B cell (primary cell): ENCODE results near the gene KCNIP1. TPM values are rescaled to one million over a fixed set of nuclear protein-coding genes. Genes with fewer than 3 reads are reported as not detected.

ENCODE experiments used
- ATAC-seq: fragments of 200-7000 bp; cut with Tn5 transposase; one replicate; pipeline ENCODE4 v1.10.0; 2021; ENCODE audit warnings: low read depth, mild to moderate bottlenecking, moderate number of reproducible peaks, moderate library complexity
- CTCF ChIA-PET: fragments of 350-600 bp; sonication (Branson Sonifier 250); formaldehyde crosslinking; loops from one replicate; lab custom pipeline; 2021; ENCODE audit warnings: antibody characterized with exemption, inconsistent platforms; lab: Charles Lee
- POLR2A ChIA-PET: fragments of 350-600 bp; sonication (Branson Sonifier 250); formaldehyde crosslinking; loops from one replicate; lab custom pipeline; 2021; ENCODE audit warnings: antibody characterized with exemption; lab: Charles Lee
- DNase-seq: peaks from one replicate; pipeline ENCODE4 v3.0.0; 2013
- H2AFZ ChIP-seq: 2 replicates; pipeline ENCODE4 v1.6.1; 2012; ENCODE audit warnings: mild to moderate bottlenecking, low read depth, low read length; ENCODE audit not compliant: insufficient read depth, poor library complexity, severe bottlenecking
- H3K27ac ChIP-seq, 2 donors: 1 replicate in 1 of 2; 2 replicates in 1 of 2; pipeline ENCODE4 v1.5.1; 2012 to 2013; ENCODE audit warnings: low read length in 2 of 2, mild to moderate bottlenecking in 2 of 2, moderate library complexity in 1 of 2
- H3K27me3 ChIP-seq, 4 experiments: fragments of 200-600 bp in 1 of 4; sonication (generic) in 1 of 4; replicated peaks in 1 of 4; 1 replicate in 2 of 4; 2 replicates in 2 of 4; pipeline versions ENCODE4 v1.6.1 to v1.7.0; 2013 to 2016; ENCODE audit warnings: low read length in 3 of 4, mild to moderate bottlenecking in 2 of 4, mixed read lengths in 1 of 4, moderate library complexity in 1 of 4; ENCODE audit not compliant: insufficient read depth in 4 of 4, control insufficient read depth in 3 of 4; ENCODE audit errors: control extremely low read depth in 1 of 4
- H3K36me3 ChIP-seq, 2 experiments: replicated peaks in 1 of 2; 1 replicate in 1 of 2; 2 replicates in 1 of 2; pipeline versions ENCODE4 v1.6.1 to v1.7.1; 2013; ENCODE audit warnings: low read length in 1 of 2; ENCODE audit not compliant: insufficient read depth in 2 of 2, control insufficient read depth in 1 of 2; ENCODE audit errors: control extremely low read depth in 1 of 2, extremely low read depth in 1 of 2
- H3K4me1 ChIP-seq, 2 donors: fragments of 200-600 bp in 1 of 2; sonication (generic) in 1 of 2; 1 replicate in 1 of 2; 2 replicates in 1 of 2; pipeline versions ENCODE4 v1.5.1 to v1.6.1; 2013 to 2017; ENCODE audit warnings: low read length in 2 of 2; ENCODE audit not compliant: control insufficient read depth in 2 of 2, insufficient read depth in 2 of 2
- H3K4me2 ChIP-seq: replicated peaks from 2 replicates; pipeline ENCODE3; 2012; ENCODE audit warnings: mild to moderate bottlenecking, low read depth, low read length; ENCODE audit not compliant: poor library complexity, severe bottlenecking
- H3K4me3 ChIP-seq, 5 experiments: fragments of 200-600 bp in 1 of 5; sonication (generic) in 1 of 5; 1 replicate in 3 of 5; 2 replicates in 2 of 5; pipeline versions ENCODE4 v1.5.1 to v1.7.0; 2011 to 2016; ENCODE audit warnings: low read length in 4 of 5, mild to moderate bottlenecking in 4 of 5, low read depth in 2 of 5, control low read depth in 1 of 5, moderate library complexity in 1 of 5; ENCODE audit not compliant: insufficient read depth in 1 of 5; ENCODE audit errors: control extremely low read depth in 1 of 5, extremely low read depth in 1 of 5
- H3K79me2 ChIP-seq: fragments of 200-600 bp; sonication (generic); one replicate; pipeline ENCODE4 v1.6.0; 2016; ENCODE audit warnings: low read length; ENCODE audit not compliant: control insufficient read depth, insufficient read depth
- H3K9ac ChIP-seq: fragments of 200-600 bp; sonication (generic); 2 replicates; pipeline ENCODE4 v1.6.1; 2017; ENCODE audit warnings: mild to moderate bottlenecking, low read length, moderate library complexity
- H3K9me3 ChIP-seq, 3 donors: one replicate each; pipeline versions ENCODE4 v1.6.1 to v1.7.1; 2013; ENCODE audit warnings: low read length in 2 of 3; ENCODE audit not compliant: control insufficient read depth in 2 of 3, insufficient read depth in 1 of 3; ENCODE audit errors: control extremely low read depth in 1 of 3
- H4K20me1 ChIP-seq: 2 replicates; pipeline ENCODE4 v1.6.0; 2012; ENCODE audit warnings: mild to moderate bottlenecking, low read length; ENCODE audit not compliant: insufficient read depth, control insufficient read depth, poor library complexity, severe bottlenecking
- H3K27ac Mint-ChIP-seq: one replicate; pipeline ENCODE4 v1.8.0; 2021; ENCODE audit warnings: mixed read lengths
- H3K27me3 Mint-ChIP-seq: one replicate; pipeline ENCODE4 v1.8.0; 2021; ENCODE audit warnings: mixed read lengths
- H3K4me1 Mint-ChIP-seq: one replicate; pipeline ENCODE4 v1.8.0; 2021; ENCODE audit warnings: mixed read lengths
- H3K4me3 Mint-ChIP-seq: one replicate; pipeline ENCODE4 v1.8.0; 2021; ENCODE audit warnings: mixed read lengths
- H3K9me3 Mint-ChIP-seq: one replicate; pipeline ENCODE4 v1.8.0; 2022; ENCODE audit warnings: mixed read lengths; ENCODE audit not compliant: insufficient read depth
- EZH2 ChIP-seq: IDR thresholded peaks from 2 replicates; pipeline ENCODE4 v1.6.1; 2012; ENCODE audit warnings: borderline replicate concordance, low read depth, mild to moderate bottlenecking, moderate library complexity, low read length; ENCODE audit not compliant: insufficient read depth, poor library complexity, severe bottlenecking
- WGBS: methylation state at CpG from one replicate; pipeline ENCODE4 v1.1.5; 2013; ENCODE audit warnings: missing lambda C conversion rate; ENCODE audit not compliant: insufficient coverage; 5-methylcytosine and 5-hydroxymethylcytosine counted together
- intact Hi-C: fragments of 100-400 bp; cut with micrococcal nuclease; formaldehyde crosslinking; loops from one replicate; pipeline ENCODE4 v1.10.0; 2022
- polyA plus RNA-seq: library from polyadenylated mRNA; depleted of rRNA; stranded (reverse); fragments of >200 nt; gene quantifications from 2 replicates; pipeline ENCODE4 v1.2.3, GENCODE V29; 2012
- total RNA-seq, 2 donors: library from RNA; stranded (reverse); fragments of 120-200 nt in 1 of 2; gene quantifications; 1 replicate in 1 of 2; 2 replicates in 1 of 2; pipeline versions ENCODE4 v1.2.3 to v1.2.4, GENCODE V29; 2013 to 2022
- TF ChIP-seq, protein P1 (sequence below): fragments of 200-600 bp; IDR thresholded peaks from one replicate; pipeline ENCODE4 v1.8.0; 2022; ENCODE audit warnings: antibody characterized with exemption, mild to moderate bottlenecking

The KCNIP1 gene
- total and polyA plus RNA-seq, 2 donors (not counting 1 experiment from before 2014, with no cell fraction given), result not detected

DNA sequence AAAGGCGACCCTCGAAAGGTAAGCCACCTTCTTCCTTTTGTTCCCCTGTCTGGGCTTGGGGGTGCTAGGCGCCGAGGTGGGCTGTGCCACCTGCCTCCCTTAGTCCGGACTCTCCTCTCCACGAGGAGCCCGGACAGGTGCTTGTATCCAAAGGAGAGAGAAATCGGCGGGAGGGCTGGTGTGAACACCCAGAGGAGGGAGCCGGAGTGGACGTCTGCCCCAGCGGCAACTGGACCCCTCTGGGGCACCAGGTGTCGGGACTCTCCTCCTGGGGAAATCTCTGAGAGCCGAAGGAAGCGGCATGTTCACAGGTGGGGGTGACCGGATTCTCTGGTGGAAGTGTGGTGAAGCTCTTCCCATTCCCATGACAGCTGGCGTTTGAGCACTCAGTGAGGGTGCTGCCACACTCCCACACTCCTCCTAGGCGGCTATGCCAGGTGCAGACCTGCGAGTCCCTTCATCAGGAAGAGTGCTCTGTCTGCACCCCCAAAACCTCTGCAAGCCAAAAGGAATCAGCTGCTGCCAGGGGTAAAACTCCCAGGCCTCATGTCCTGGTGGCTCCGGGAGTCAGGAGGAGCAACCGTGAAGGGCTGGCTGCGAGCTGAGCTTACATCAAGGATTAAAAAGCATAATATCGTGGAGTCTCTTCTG lies 921 bp downstream of the KCNIP1 start:
- no peak overlapping the region for H3K4me3 Mint-ChIP-seq
- H3K4me1 Mint-ChIP-seq, result no peaks in the 10 kb centered on the region
- POLR2A ChIA-PET, result no interaction called here
- 92% methylated on average over 18 of the region's 23 CpGs for WGBS
- no peaks in the 10 kb centered on the region for H3K79me2 ChIP-seq
- no peaks in the 10 kb centered on the region for H3K36me3 ChIP-seq
- H3K27ac Mint-ChIP-seq, result no peak overlapping the region
- H3K4me3 ChIP-seq, result no peak overlapping the region
- H2AFZ ChIP-seq, result no peak overlapping the region
- CTCF ChIA-PET, result no interaction called here
- no peak overlapping the region for H3K4me2 ChIP-seq
- no peaks in the 10 kb centered on the region for H3K9me3 Mint-ChIP-seq
- TF ChIP-seq EZH2, result no peak
- TF ChIP-seq, protein P1, sequence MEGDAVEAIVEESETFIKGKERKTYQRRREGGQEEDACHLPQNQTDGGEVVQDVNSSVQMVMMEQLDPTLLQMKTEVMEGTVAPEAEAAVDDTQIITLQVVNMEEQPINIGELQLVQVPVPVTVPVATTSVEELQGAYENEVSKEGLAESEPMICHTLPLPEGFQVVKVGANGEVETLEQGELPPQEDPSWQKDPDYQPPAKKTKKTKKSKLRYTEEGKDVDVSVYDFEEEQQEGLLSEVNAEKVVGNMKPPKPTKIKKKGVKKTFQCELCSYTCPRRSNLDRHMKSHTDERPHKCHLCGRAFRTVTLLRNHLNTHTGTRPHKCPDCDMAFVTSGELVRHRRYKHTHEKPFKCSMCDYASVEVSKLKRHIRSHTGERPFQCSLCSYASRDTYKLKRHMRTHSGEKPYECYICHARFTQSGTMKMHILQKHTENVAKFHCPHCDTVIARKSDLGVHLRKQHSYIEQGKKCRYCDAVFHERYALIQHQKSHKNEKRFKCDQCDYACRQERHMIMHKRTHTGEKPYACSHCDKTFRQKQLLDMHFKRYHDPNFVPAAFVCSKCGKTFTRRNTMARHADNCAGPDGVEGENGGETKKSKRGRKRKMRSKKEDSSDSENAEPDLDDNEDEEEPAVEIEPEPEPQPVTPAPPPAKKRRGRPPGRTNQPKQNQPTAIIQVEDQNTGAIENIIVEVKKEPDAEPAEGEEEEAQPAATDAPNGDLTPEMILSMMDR, result no peak
- H3K9ac ChIP-seq, result no peak overlapping the region
- no peaks in the 10 kb centered on the region for H4K20me1 ChIP-seq
- peaks cover 37% of the 10 kb centered on the region for H3K27me3 Mint-ChIP-seq
- ATAC-seq, result no peak
- intact Hi-C loops, result no loop called here
- peaks cover 0 to 32% (median 5%) of the 10 kb centered on the region in 4 experiments for H3K27me3 ChIP-seq
- H3K27ac ChIP-seq, result no peak overlapping the region
- DNase-seq, result no peak
- no peaks in the 10 kb centered on the region for H3K4me1 ChIP-seq
- H3K9me3 ChIP-seq, result peaks cover 0 to 4% (median 3%) of the 10 kb centered on the region in 3 donors

DNA sequence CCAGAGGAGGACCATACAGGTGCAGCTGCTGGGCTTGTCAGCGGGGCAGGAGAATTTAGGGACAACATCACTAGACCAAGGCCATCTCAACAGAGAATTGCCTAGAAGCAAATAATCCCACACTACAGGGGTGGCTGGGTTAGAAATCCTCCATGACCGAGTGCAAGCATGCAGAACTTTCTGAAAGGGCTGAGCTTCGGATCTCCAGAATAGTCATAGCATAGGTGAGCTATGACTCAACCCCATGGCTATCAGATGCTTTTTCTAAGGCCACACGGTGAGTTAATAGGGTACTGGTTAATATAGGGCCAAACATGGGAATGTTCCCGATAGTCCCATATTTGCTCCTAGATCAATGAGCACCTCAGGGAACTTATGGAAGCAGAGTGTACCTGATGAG lies 4.2 kb downstream of the KCNIP1 start:
- H3K9me3 Mint-ChIP-seq, result no peaks in the 10 kb centered on the region
- ATAC-seq (no peak), DNase-seq (no peak)
- H3K4me3 Mint-ChIP-seq, result no peak overlapping the region
- peaks cover 22% of the 10 kb centered on the region for H3K27me3 Mint-ChIP-seq
- ChIA-PET POLR2A (no interaction called here), CTCF (no interaction called here)
- H3K4me3 ChIP-seq, result no peak overlapping the region
- no peak overlapping the region for H3K9ac ChIP-seq
- no peaks in the 10 kb centered on the region for H3K4me1 ChIP-seq
- H3K36me3 ChIP-seq, result no peaks in the 10 kb centered on the region
- H2AFZ ChIP-seq, result no peak overlapping the region
- H3K9me3 ChIP-seq, result no peaks in the 10 kb centered on the region
- no peaks in the 10 kb centered on the region for H4K20me1 ChIP-seq
- intact Hi-C loops, result no loop called here
- 82% methylated on average over 3 of the region's 5 CpGs for whole genome bisulfite sequencing
- H3K27ac ChIP-seq, result no peak overlapping the region
- H3K4me1 Mint-ChIP-seq, result no peaks in the 10 kb centered on the region
- TF ChIP-seq, protein P1, result no peak
- no peak for TF ChIP-seq EZH2
- peaks cover 0 to 23% (median 3%) of the 10 kb centered on the region in 4 experiments for H3K27me3 ChIP-seq
- no peak overlapping the region for H3K27ac Mint-ChIP-seq
- H3K79me2 ChIP-seq, result no peaks in the 10 kb centered on the region
- H3K4me2 ChIP-seq, result no peak overlapping the region
